Bone marrow (tissue), 2 donors: Measurements from ENCODE around the gene XYLT1.

Experiments
- DNase-seq, 2 donors: peaks; one replicate each; lab custom pipeline; 2025; lab: John Stamatoyannopoulos, UW

The XYLT1 gene

DNA sequence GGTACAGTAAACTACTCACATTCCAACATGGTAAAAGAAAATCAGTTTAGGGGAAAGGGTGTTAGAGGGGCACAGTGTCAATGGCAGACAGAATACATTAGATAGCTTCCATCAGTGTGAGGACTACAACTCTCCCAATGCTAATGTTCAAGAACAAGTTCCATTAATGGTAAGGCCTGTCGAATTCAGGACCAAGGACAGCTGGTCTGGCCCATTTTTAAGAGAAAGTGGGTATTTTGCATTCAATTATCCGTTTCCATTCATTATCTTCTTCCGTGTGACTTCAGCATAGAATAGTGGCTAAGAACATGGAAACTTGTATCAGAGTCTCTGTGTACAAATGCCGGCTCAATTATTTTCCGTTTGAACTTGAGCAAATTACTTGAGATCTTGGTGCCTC lies 98.4 kb downstream of the XYLT1 start:
- DNase-seq, result no peak

DNA sequence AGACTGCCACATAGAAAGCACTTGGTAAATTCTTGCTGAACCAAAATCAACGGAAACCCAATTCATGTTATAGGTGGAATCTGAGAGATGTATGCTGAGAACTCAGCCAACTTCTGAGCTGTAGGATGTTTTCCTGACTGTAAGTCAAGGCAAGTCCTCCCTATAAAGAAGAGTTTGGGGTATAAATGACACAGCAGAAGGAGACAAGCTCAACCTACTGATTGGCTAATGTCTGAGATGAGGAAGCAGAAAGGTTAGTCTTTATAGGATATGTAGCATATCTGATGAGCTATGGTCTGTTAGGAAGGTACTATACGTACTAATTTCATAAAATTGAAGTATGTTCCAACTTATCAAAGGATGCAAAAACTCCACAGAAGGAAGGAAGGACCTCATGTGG lies 99.5 kb downstream of the XYLT1 start:
- DNase-seq, result peak in 1 of 2 donors; percentile 9

DNA sequence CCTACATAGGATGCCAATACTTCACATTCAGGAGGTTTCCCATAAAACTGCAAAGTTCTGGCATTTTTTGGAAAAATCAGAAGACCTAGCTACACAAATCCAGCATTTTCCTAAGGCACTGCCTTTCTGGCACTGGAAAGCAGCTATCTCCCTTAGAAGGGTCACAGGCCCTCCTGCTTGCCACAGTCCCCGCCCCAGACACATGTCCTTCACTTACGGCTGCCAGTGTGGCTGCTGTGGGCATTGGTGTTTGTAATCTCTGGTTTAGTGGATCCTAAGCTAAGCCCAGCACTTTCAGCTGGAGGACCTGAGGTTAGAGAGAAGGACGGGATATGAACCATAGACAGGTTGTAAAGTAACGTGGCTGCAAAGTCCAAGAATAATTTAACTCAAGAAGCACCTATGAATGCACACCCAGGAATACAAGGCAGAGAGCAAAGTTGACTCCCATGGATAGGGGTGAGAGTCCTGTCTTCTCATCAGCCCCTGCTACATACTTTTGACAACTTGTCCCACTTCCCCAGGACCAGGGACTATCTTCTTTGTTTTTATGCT lies 100.0 kb downstream of the XYLT1 start:
- DNase-seq, result no peak

DNA sequence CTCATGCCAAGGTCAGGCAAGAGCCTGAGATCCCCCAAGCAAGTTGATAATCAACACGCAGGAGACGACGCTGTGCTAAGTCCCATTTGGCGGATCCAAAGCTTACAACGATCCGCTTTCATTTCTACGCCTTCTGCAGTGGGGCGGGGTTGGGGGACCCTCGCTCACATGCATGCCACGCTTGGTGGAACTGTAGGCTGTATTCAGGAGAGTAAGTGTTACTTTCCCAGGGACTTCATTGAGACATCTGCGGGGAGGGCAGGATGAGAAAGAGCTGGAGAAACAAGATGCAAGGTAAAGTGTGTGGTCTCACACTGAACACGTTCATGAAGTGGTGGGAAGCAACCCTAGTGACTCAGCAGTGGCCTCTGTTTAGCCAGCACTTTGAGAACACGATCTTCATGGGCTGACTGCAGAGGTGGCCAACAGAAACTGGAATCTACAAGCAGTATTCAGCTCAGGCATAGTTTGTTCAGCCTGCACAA lies 100.5 kb downstream of the XYLT1 start:
- peak in 1 of 2 donors; percentile 60 for DNase-seq

DNA sequence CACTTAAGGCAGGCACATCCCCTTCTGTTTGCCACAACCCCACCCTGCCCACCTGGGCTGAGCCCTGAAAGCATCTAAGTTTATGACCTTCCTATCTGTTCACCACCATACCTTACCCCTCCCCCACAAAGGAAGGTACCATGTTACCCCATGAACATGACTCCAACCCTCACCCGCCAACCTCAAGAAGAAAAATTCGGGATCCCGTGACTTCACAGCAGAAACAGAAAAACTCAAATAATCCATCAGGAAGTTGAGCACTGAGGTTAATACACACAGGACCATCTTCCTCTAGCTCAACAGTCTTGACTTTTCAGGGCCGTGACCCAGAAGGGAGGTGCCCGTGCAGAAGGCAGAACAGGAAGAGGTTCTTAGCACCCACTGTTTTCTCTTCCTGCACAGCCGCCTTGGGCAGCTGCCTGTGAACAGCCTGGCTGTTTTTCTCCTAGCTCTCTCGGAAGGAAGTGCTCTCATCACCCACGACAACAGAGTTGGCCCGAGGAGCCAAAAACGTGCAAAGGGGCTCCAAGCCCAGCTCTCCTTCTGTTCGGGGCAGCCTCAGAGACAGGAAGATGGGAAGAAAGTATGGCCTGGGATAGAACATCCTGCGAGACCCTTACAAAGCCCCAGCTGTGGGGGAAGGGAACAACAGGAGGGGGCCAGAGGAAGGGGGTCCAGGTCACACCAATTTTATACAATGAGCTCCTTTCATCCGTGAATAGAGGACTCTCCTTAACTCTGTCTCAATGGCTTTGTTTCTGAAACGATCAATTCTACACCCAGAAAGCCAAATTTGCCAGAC lies 101.1 kb downstream of the XYLT1 start:
- peak; percentile 35 to 94 for DNase-seq

DNA sequence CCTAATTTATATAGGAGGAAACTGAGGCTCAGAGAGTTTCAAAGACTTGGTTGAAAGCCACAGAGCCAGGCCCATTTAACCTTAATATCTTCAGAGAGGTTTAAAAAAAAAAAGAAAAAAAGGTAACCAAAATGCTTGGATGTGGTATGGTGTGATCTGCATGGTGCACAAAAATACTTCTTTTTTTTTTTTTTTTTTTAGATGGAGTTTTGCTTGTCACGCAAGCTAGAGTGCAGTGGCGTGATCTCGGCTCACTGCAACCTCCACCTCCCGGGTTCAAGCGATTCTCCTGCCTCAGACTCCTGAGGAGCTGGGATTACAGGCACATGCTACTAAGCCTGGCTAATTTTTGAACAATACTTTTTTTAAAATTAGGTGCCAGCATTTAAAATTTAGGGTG lies 101.8 kb downstream of the XYLT1 start:
- DNase-seq, result no peak

DNA sequence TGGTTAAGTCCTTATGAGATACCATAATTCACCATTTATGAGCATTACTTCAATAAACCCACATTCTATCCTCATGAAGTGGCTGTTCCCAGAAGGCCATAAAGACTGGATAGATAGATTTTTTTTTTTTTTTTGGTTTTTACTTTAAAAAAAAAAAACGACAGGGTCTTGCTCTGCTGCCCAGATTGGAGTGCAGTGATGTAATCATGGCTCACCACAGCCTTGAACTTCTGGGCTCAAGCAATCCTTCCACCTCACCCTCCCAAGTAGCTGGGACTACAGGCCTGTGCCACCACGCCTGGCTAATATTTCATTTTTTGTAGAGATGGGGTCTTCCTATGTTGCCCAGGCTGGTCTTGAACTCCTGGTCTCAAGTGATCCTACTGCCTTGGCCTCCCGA lies 102.3 kb downstream of the XYLT1 start:
- DNase-seq, result no peak

DNA sequence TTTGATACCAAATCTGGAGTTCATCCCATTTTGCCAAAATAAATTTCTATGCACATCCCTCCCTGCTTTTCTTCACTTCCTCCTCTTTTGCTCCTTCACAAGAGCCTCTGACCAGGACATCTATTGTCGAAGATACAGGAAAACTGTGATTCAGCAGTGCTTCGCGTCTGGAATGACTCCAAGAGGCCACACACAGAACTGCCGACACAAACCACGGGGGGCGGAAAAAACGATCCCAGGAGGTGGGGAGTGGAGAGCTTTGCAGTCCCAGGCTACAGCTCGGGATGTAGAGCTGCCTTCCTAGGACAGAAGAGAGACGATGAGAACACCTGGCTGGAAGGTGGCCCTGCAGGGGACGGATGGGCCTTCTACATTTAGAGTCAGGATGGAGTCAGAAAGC lies 102.8 kb downstream of the XYLT1 start:
- no peak for DNase-seq

DNA sequence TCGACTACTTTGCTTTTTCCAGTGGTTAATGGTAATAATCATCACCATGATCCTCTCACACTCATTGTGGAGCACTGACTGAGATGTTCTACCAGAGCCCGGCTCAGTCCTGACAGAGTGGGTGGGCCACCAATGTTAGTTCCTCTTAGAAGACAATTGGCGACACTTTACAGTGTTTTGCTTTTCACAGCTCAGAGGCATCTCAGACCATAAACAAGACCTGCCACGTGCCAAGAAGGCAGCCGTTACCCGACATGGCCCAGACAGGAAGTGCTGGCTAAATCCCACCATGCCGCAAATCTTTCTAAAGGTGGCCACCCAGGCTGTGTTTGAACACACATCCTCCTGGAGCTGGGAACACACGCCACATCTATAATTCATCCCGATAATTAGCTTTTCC lies 103.7 kb downstream of the XYLT1 start:
- peak in 1 of 2 donors; percentile 80 for DNase-seq

DNA sequence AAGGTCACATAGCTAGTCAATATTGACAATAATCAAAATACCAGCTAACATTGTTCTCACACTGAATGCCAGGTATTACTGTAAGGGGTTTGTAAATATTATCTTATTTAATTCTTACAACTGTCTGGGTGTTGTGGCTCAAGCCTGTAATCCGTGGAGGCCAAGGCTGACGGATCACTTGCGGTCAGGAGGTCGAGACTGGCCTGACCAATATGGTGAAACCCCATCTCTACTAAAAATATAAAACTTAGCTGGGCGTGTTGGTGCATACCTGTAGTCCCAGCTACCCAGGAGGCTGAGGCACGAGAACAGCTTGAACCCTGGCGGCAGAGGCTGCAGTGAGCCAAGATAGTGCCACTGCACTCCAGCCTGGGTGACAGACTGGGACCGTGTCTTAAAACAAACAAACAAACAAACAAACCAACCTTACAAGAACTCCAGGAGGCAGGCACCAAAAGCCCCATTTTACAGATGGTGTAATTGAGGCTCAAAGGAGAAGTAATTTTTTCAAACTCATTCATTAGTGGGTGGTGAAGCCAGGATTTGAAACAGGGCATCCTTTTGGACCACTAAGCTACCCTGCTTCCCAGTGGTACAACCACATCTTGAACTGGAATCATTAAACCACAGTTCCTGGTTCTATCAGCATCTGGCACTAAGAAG lies 104.3 kb downstream of the XYLT1 start:
- DNase-seq, result no peak

DNA sequence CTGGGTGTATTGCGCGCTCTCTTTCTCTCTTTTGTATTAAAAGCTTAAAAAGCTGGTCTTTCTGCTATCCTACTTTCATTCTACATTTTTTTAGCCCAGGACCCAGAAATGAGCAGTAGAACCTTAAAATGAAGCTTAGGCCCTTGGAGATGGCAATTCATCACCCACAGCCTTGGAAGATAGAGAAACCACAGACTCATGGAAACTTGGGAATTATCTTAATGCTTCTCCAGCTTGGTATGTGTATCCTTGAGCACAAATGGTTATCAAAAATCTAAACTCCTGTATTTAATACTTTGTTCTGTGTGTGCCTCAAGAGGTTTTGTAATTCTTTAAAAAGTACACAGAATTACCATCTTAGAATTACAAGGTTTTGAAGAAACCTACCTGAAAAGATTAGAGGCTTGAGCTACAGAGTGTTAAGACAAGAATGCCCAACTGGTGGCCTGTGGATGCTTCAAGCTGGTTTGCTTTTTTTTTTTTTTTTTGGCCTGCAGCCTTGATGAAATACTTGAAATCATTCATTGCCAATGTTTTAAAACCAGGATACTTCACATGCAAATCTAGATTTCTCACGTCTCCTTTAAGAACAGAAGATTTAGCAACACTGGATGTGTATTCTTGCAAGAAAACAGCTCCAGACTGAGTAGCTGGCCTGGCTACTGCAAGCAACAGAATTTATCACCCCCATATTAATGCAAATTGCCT lies 105.0 kb downstream of the XYLT1 start:
- no peak for DNase-seq

DNA sequence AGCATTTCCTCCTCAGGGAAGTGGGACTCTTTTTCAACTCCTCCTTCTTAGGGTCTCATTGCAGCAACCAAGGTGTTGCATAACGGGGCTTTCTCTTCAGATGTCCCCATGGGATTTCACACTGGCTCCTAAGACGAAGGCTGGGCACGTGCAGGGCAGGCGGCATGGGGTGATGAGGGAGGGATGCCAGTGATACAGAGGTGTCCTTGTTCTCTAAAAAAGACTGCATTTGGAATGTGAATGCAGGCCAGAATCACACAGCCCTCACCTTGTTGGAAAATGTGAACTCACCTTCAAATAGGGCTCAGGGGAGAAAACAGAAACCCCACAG lies 105.6 kb downstream of the XYLT1 start:
- no peak for DNase-seq

DNA sequence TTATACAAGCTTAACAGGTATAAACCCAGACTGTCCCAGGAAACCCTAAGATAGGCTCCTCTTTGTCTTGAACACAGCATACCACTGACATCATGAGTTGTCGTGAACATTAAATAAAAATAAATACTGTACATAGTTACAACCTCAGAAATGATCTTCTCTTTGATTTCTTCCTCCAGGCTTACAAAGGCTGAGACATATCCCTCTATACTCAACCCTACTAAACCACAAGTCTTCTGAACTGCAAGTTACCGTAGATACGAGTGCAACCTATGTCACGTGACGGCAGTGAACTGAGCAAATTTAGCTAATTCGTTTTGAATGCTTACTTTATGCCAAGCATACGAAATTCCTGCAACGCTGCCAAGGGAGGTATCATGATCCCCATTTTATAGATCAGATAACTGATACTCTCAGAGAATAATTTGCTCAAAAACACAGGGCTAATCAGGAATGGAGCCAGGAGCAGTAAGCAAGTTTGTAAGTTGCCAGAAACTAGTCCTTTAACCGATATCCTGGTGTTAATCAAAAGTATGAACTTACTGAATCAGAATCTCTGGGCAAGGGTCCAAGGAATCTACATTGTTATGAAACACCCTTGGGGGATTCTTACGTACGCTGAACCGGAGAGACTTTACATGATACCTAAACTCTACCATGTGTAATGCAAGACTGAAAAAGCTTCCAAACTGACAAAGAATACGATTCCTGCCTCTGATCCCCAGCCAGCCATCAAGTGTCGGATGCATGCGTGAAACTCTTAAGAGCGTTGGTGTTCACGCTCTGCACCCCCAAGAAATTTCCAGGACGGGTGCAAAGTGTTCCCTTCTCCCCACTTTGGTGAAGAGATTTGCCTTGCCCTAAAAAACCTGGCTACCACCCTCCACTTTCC lies 106.2 kb downstream of the XYLT1 start:
- DNase-seq, result peak in 1 of 2 donors; percentile 51

DNA sequence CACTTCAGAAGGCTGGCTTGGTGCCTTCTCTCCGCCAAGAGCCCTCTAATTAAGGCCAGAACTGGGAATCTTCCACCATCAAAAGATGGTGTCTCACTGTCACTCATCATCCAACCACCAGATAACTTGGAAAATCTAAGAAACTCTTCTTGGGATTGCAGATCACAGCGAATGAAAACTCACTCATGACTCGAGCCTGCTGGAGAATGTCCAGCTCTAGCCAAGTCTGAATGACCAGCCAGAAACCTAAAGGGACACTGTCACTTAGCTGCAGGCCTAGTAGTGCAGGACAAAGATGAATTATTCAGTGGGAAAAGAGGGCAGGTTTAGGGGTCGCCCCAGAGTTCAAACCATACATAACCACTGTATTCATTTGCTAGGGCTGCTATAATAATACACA lies 107.8 kb downstream of the XYLT1 start:
- DNase-seq, result no peak

DNA sequence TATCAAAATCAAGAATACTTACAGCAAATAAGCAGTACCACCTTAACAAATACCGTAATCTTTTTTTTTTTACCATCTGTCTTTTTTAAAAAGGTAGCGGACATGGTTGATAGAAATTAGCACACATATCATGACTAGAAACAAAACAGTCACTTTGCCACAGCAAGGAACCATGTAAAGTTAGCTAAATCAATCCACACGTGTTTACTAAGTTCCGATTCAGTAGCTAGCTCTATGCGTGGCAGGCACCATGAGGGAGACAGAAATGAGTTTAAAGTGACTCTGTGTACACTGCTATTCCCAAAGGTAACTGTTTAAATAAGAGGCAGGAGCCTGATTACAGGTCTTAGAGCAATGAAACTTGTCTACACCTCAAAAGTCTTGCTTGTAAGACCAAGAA lies 108.6 kb downstream of the XYLT1 start:
- DNase-seq, result no peak

DNA sequence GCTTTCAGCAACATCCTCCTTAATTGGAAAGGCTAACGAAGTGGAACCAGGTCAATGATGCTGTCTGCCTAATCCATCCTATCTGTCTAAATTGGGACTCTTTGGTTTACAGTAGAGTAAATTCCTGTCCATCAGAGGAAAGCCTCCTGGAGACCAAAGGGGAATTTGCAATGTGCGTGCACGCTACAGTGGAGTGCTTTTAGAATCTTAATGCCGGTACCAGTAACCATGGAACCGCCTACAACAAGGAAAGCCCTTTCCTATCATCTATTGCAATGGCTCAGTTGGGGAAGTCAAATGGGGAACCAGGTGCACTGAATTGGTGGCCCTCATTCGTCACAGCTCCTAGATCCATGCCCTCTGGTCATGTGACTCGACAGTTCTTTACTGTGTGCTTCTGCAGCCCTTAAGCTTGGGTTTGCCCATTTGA lies 110.1 kb downstream of the XYLT1 start:
- no peak for DNase-seq

DNA sequence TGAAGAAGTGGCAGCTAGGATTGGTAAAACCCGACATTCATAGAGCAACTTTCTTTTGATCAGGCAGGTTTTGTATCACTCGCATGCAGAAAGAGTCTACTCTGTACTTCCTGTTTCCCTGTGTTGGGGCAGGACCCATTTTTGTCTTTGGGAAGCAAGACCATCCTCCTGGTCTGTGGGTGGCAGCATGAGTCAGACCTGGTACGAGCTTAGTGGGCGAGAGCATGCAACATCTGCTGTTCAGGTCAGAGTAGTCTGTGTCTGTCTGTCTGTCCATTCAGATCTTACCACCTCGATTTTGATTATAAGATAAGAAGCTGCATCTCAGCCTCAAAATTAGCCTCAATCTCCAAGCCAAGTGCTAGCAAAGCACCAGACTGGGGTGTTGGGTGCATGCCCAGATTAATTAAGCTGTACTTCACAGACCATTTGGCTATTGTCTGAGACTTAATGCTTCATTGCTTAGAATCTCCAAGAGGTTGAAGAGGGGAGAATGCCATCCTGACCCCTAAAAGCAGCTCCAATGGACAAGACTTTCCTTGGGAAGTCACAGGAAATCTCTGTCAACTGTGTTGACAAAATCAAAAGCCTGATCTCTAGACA lies 110.9 kb downstream of the XYLT1 start:
- DNase-seq, result peak in 1 of 2 donors; percentile 92

DNA sequence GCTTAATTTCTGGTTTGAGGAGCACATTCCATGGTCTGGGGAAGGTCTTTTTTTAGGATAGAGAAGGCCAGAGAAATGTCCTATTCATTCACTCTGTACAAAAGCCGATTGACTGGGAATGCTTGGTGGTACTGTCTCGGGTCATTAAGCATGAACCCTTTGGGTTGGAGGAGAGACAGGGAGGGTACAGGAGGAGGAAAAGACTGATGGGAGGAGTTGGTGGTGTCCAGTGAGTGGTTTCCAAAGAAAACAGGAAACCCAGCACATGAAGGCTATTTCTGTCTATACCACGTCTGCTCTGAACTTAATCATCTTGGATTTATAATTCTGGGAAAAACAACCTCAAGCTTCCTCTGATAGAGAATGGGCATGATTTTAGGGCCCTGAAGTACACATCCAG lies 111.9 kb downstream of the XYLT1 start:
- no peak for DNase-seq

DNA sequence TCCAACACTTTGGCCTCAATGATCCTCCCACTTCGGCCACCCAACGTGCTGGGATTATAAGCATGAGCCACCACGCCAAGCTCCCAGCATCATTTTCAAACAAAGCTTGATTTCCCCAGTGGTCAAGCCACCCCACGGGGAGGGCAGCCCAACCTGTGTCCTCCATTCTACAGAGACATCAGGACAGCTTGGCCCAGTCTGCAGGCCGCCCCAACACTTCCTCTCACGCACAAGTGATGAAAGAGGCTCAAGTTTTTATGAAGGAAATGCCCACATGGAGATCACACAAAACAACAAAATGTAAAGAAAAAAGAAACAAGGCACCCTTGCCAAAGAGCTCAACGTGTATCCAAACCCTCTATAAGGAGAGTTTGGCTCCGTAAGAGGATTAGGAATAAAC lies 112.4 kb downstream of the XYLT1 start:
- DNase-seq, result no peak

DNA sequence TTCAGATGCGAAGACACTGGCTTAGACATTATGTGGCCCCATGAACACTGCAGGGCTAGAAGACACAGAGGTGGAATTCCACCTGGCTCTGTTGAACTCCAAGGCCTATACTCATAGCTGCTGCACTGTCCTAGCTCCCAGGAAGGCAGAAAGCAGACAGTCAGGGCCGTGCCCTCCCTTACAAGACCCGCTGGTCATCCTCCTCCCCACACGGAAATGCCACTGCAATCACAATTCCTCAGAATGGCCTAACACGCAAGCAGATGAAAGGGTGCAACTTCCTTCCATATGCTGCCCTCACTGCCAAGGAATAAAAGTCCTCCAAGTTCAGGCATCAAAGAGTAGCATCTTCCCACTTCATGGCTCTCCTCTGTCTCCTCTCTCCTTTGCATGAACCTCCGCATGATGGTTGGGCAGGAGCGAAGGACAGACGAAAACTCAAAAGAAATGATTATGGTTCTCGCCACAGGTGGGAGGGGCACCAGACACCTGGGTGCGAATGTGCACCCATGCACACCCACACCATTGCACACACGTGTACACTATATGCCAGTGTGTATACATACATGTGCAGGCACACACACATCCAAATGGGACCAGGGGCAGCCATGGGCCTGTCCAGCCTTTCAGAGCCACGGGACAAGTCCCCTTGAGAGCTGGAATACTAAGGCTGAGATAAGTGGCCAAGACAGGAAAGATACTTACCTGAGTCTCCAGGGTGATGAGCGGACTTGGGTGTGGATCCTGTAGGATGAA lies 113.3 kb downstream of the XYLT1 start:
- no peak for DNase-seq
